Small intestine (tissue), 16 donors: ENCODE measurements around the gene MFAP2. TPM values are rescaled to one million over a fixed set of nuclear protein-coding genes. Genes with fewer than 3 reads are reported as not detected.

Experiments
- DNase-seq, 2 donors: peaks; one replicate each; pipeline versions ENCODE4 v3.0.0 to v3.0.0-alpha.2; 2013
- FAIRE-seq: peaks from 2 replicates; lab custom pipeline; 2012; peaks lifted over from hg19 to GRCh38; lab: Jason Lieb, UNC
- H3K27ac ChIP-seq, 3 donors: one replicate each; pipeline ENCODE4 v1.5.1; 2013; ENCODE audit warnings: low read length in 2 of 3, mild to moderate bottlenecking in 2 of 3, control low read depth in 1 of 3, inconsistent platforms in 1 of 3, low read depth in 1 of 3, moderate library complexity in 1 of 3
- H3K27me3 ChIP-seq, 3 donors: one replicate each; pipeline ENCODE4 v1.6.1; 2013; ENCODE audit warnings: low read length in 3 of 3, inconsistent platforms in 1 of 3; ENCODE audit not compliant: control insufficient read depth in 3 of 3, insufficient read depth in 3 of 3
- H3K36me3 ChIP-seq, 3 donors: one replicate each; pipeline ENCODE4 v1.6.1; 2013; ENCODE audit warnings: low read length in 3 of 3, inconsistent platforms in 1 of 3, low read depth in 1 of 3, mild to moderate bottlenecking in 1 of 3, moderate library complexity in 1 of 3; ENCODE audit not compliant: control insufficient read depth in 3 of 3, insufficient read depth in 2 of 3
- H3K4me1 ChIP-seq, 3 donors: one replicate each; pipeline ENCODE4 v1.6.1; 2013; ENCODE audit warnings: low read length in 2 of 3, inconsistent platforms in 1 of 3, low read depth in 1 of 3, mild to moderate bottlenecking in 1 of 3, moderate library complexity in 1 of 3; ENCODE audit not compliant: control insufficient read depth in 3 of 3, insufficient read depth in 2 of 3
- H3K4me3 ChIP-seq, 3 donors: one replicate each; pipeline ENCODE4 v1.5.1; 2013; ENCODE audit warnings: low read length in 3 of 3, control low read depth in 1 of 3, inconsistent platforms in 1 of 3, low read depth in 1 of 3, mild to moderate bottlenecking in 1 of 3, moderate library complexity in 1 of 3
- H3K9me3 ChIP-seq, 2 donors: one replicate each; pipeline ENCODE4 v1.6.1; 2013; ENCODE audit warnings: low read depth in 1 of 2, low read length in 1 of 2; ENCODE audit not compliant: control insufficient read depth in 2 of 2, insufficient read depth in 1 of 2
- WGBS, 3 donors: extraction: QIAGEN DNeasy Blood & Tissue Kit; methylation state at CpG; one replicate each; pipeline ENCODE4 v1.1.7; 2013; 5-methylcytosine and 5-hydroxymethylcytosine counted together
- long read RNA-seq, 10 donors: transcript quantifications; one replicate each; lab custom pipeline, GENCODE V29; 2026
- polyA plus RNA-seq, 4 donors: library from polyadenylated mRNA; stranded (reverse) in 3 of 4; unstranded in 1 of 4; fragments of 200-250 nt in 3 of 4; fragments of 120-200 nt in 1 of 4; gene quantifications; one replicate each; pipeline versions ENCODE4 v1.2.1 to v1.2.3, GENCODE V29; 2013
- donor health status: healthy with polysubstance abuse.
- donor health status: control.
- donor health status: control.
- donor health status: Bipolar disorder and iron deficiency.
- donor health status: healthy.

MFAP2 gene
- 100 to 1,000 TPM in 1 of 4 donors, 1 to 10 TPM in 2, not detected in 1; 2.4 to 125 (median 8.7) TPM for polyA plus RNA-seq
- long read RNA-seq, donor 1, result 0 reads
- long read RNA-seq, donor 2, transcript MFAP2-202 (9 exons, 1,260 nt), result major isoform, 15 of 29 reads
- long read RNA-seq, donor 2, partial matches to known transcripts, result 14 of 29 reads
- long read RNA-seq, donor 2, other reads (novel, unspliced or antisense), result 0 of 29 reads
- long read RNA-seq, donor 3, transcript MFAP2-202 (9 exons, 1,260 nt), result major isoform, 23 of 91 reads
- long read RNA-seq, donor 3, partial matches to known transcripts, result 60 of 91 reads
- long read RNA-seq, donor 3, other reads (novel, unspliced or antisense), result 6 of 91 reads
- long read RNA-seq, donor 4, result 0 reads
- long read RNA-seq, donor 5, transcript MFAP2-202 (9 exons, 1,260 nt), result major isoform, 8 of 14 reads
- long read RNA-seq, donor 5, partial matches to known transcripts, result 5 of 14 reads
- long read RNA-seq, donor 5, other reads (novel, unspliced or antisense), result 0 of 14 reads
- long read RNA-seq, donor 6, transcript MFAP2-202 (9 exons, 1,260 nt), result major isoform, 32 of 62 reads
- long read RNA-seq, donor 6, partial matches to known transcripts, result 18 of 62 reads
- long read RNA-seq, donor 6, other reads (novel, unspliced or antisense), result 11 of 62 reads
- long read RNA-seq, donor 7, result 0 reads
- long read RNA-seq, donor 8, transcript MFAP2-202 (9 exons, 1,260 nt), result major isoform, 6 of 6 reads
- long read RNA-seq, donor 8, partial matches to known transcripts, result 0 of 6 reads
- long read RNA-seq, donor 8, other reads (novel, unspliced or antisense), result 0 of 6 reads
- long read RNA-seq, donor 9, transcript MFAP2-202 (9 exons, 1,260 nt), result major isoform, 5 of 6 reads
- long read RNA-seq, donor 9, partial matches to known transcripts, result 0 of 6 reads
- long read RNA-seq, donor 9, other reads (novel, unspliced or antisense), result 0 of 6 reads
- long read RNA-seq, donor 10, transcript MFAP2-202 (9 exons, 1,260 nt), result major isoform, 45 of 149 reads
- long read RNA-seq, donor 10, partial matches to known transcripts, result 78 of 149 reads
- long read RNA-seq, donor 10, other reads (novel, unspliced or antisense), result 22 of 149 reads

GRCh38 chr1:16980473-16981268 is at the start of gene MFAP2:
Gene MFAP2, minus strand, starts transcription at chr1:16980620. Its CDS starts 2,347 bp downstream, at chr1:16978273.
- H3K4me1 ChIP-seq, result peaks cover 0 to 37% (median 0%) of the 10 kb centered on the region in 3 donors
- H3K9me3 ChIP-seq, result no peaks in the 10 kb centered on the region
- FAIRE-seq (no peak), DNase-seq (peak in 1 of 2 donors; percentile 83)
- WGBS, 3 donors, result 8 to 15% (median 13%) methylated on average over 25 to 53 of the region's 53 CpGs
- peak within 1 kb of the TSS in 2 of 3 donors; percentile 49 to 60 for H3K27ac ChIP-seq
- peaks cover 0 to 36% (median 0%) of the 10 kb centered on the region in 3 donors for H3K36me3 ChIP-seq
- peak within 1 kb of the TSS in 2 of 3 donors; percentile 37 to 72 for H3K4me3 ChIP-seq
- peaks cover 0 to 4% (median 0%) of the 10 kb centered on the region in 3 donors for H3K27me3 ChIP-seq

GRCh38 chr1:17030206-17030605 is 49.8 kb upstream of the MFAP2 start:
- Histone ChIP-seq H3K27ac (no peak overlapping the region), H3K9me3 (no peaks in the 10 kb centered on the region), H3K4me3 (no peak overlapping the region), H3K27me3 (no peaks in the 10 kb centered on the region), H3K36me3 (peaks cover 16 to 61% (median 25%) of the 10 kb centered on the region in 3 donors), H3K4me1 (no peaks in the 10 kb centered on the region)
- DNase-seq, result no peak
- FAIRE-seq, result no peak
- WGBS, 3 donors, result 82 to 89% (median 88%) methylated on average over 4 of the region's 4 CpGs

- Histone ChIP-seq H3K9me3 (no peaks in the 10 kb centered on the region), H3K27me3 (no peaks in the 10 kb centered on the region), H3K27ac (no peak overlapping the region), H3K4me1 (no peaks in the 10 kb centered on the region), H3K4me3 (no peak overlapping the region), H3K36me3 (peaks cover 20 to 65% (median 33%) of the 10 kb centered on the region in 3 donors)
- FAIRE-seq (no peak), DNase-seq (no peak)
- WGBS, 3 donors, result 81 to 82% (median 82%) methylated on average over 5 of the region's 5 CpGs
These were observed 48.3 kb upstream of the MFAP2 start for GRCh38 chr1:17028662-17029188.

GRCh38 chr1:17027900-17028299 is 47.5 kb upstream of the MFAP2 start:
- no peak for DNase-seq
- FAIRE-seq, result no peak
- Histone ChIP-seq H3K4me1 (no peaks in the 10 kb centered on the region), H3K36me3 (peaks cover 22 to 65% (median 39%) of the 10 kb centered on the region in 3 donors), H3K9me3 (no peaks in the 10 kb centered on the region), H3K27ac (no peak overlapping the region), H3K27me3 (no peaks in the 10 kb centered on the region), H3K4me3 (no peak overlapping the region)
- 68 to 73% (median 70%) methylated on average over 2 of the region's 2 CpGs for WGBS, 3 donors

- 70 to 82% (median 71%) methylated on average over 5 of the region's 5 CpGs for WGBS, 3 donors
- no peaks in the 10 kb centered on the region for H3K27me3 ChIP-seq
- H3K4me3 ChIP-seq, result no peak overlapping the region
- H3K36me3 ChIP-seq, result peaks cover 18 to 63% (median 39%) of the 10 kb centered on the region in 3 donors
- no peak overlapping the region for H3K27ac ChIP-seq
- DNase-seq (no peak), FAIRE-seq (no peak)
- no peaks in the 10 kb centered on the region for H3K9me3 ChIP-seq
- H3K4me1 ChIP-seq, result no peaks in the 10 kb centered on the region
These were observed 47.0 kb upstream of the MFAP2 start for GRCh38 chr1:17027403-17027802.

GRCh38 chr1:17024721-17025120 is 44.3 kb upstream of the MFAP2 start:
- no peak overlapping the region for H3K27ac ChIP-seq
- H3K4me3 ChIP-seq, result no peak overlapping the region
- H3K4me1 ChIP-seq, result no peaks in the 10 kb centered on the region
- no peaks in the 10 kb centered on the region for H3K9me3 ChIP-seq
- DNase-seq (no peak), FAIRE-seq (no peak)
- H3K27me3 ChIP-seq, result no peaks in the 10 kb centered on the region
- 83 to 88% (median 88%) methylated on average over 1 of the region's 1 CpG for WGBS, 3 donors
- peaks cover 30 to 73% (median 50%) of the 10 kb centered on the region in 3 donors for H3K36me3 ChIP-seq

- DNase-seq (no peak), FAIRE-seq (no peak)
- 67 to 94% (median 92%) methylated on average over 3 of the region's 3 CpGs for WGBS, 3 donors
- Histone ChIP-seq H3K27me3 (no peaks in the 10 kb centered on the region), H3K4me1 (no peaks in the 10 kb centered on the region), H3K27ac (no peak overlapping the region), H3K9me3 (no peaks in the 10 kb centered on the region), H3K4me3 (no peak overlapping the region), H3K36me3 (peaks cover 30 to 68% (median 56%) of the 10 kb centered on the region in 3 donors)
These were observed 43.2 kb upstream of the MFAP2 start for GRCh38 chr1:17023573-17023972.
